WTC11 (cell line): Measurements from ENCODE around the gene ZNF236. TPM values are rescaled to one million over a fixed set of nuclear protein-coding genes. Genes with fewer than 3 reads are reported as not detected.
"Not testable (repeated sequence)": the region's sequence is repeated elsewhere in the genome, so short reads cannot be mapped to it uniquely, and the experiment has no call there.

Source experiments
- ATAC-seq: fragments of 200-7000 bp; cut with Tn5 transposase; 2 replicates; pipeline ENCODE4 v1.10.0; 2021; ENCODE audit warnings: mild to moderate bottlenecking, moderate library complexity
- CTCF ChIA-PET: fragments of 300-600 bp; sonication (Branson Sonifier 250); formaldehyde crosslinking; loops from one replicate; lab custom pipeline; 2021; ENCODE audit warnings: antibody characterized with exemption; lab: Charles Lee
- POLR2A ChIA-PET: fragments of 350-600 bp; sonication (Branson Sonifier 250); formaldehyde crosslinking; loops from one replicate; lab custom pipeline; 2021; ENCODE audit warnings: antibody characterized with exemption; lab: Charles Lee
- DNase-seq: peaks from one replicate; pipeline ENCODE4 v3.0.0; 2021; ENCODE audit warnings: low spot score
- H3K27ac Mint-ChIP-seq: 2 replicates; pipeline ENCODE4 v1.8.0; 2021; ENCODE audit warnings: mixed read lengths
- H3K27me3 Mint-ChIP-seq: 2 replicates; pipeline ENCODE4 v1.8.0; 2021; ENCODE audit warnings: low read depth, mild to moderate bottlenecking, moderate library complexity, mixed read lengths
- H3K36me3 Mint-ChIP-seq: 2 replicates; pipeline ENCODE4 v1.8.0; 2021; ENCODE audit warnings: mixed read lengths
- H3K4me1 Mint-ChIP-seq: 2 replicates; pipeline ENCODE4 v1.8.0; 2022; ENCODE audit warnings: mixed read lengths
- H3K4me3 Mint-ChIP-seq: 2 replicates; pipeline ENCODE4 v1.8.0; 2021; ENCODE audit warnings: mild to moderate bottlenecking, moderate library complexity, mixed read lengths
- H3K9me3 Mint-ChIP-seq: 2 replicates; pipeline ENCODE4 v1.8.0; 2021; ENCODE audit warnings: mixed read lengths
- ATF6 ChIP-seq: sonication (generic); formaldehyde crosslinking; IDR thresholded peaks from 2 replicates; pipeline ENCODE4 v1.8.1; 2023; ENCODE audit warnings: mild to moderate bottlenecking, missing genetic modification reagents
- CBFB ChIP-seq: sonication (generic); formaldehyde crosslinking; IDR thresholded peaks from 2 replicates; pipeline ENCODE4 v1.8.1; 2022; ENCODE audit warnings: mild to moderate bottlenecking, low read depth, missing genetic modification reagents
- E2F1 ChIP-seq: sonication (generic); formaldehyde crosslinking; IDR thresholded peaks from 2 replicates; pipeline ENCODE4 v1.8.0; 2022; ENCODE audit warnings: mild to moderate bottlenecking, missing genetic modification reagents
- E2F4 ChIP-seq: sonication (generic); formaldehyde crosslinking; IDR thresholded peaks from 2 replicates; pipeline ENCODE4 v1.8.1; 2022; ENCODE audit warnings: low read depth, mild to moderate bottlenecking, moderate library complexity, missing genetic modification reagents, borderline replicate concordance
- ETV6 ChIP-seq: sonication (generic); formaldehyde crosslinking; IDR thresholded peaks from 2 replicates; pipeline ENCODE4 v1.8.1; 2022; ENCODE audit warnings: mild to moderate bottlenecking, missing genetic modification reagents
- FOXK1 ChIP-seq: sonication (generic); formaldehyde crosslinking; IDR thresholded peaks from 2 replicates; pipeline ENCODE4 v1.8.0; 2022; ENCODE audit warnings: mild to moderate bottlenecking, moderate library complexity, missing genetic modification reagents
- FOXP4 ChIP-seq: sonication (generic); formaldehyde crosslinking; IDR thresholded peaks from 2 replicates; pipeline ENCODE4 v1.8.0; 2022; ENCODE audit warnings: mild to moderate bottlenecking, missing genetic modification reagents
- HMGXB4 ChIP-seq: sonication (generic); formaldehyde crosslinking; IDR thresholded peaks from 2 replicates; pipeline ENCODE4 v1.8.1; 2023; ENCODE audit warnings: mild to moderate bottlenecking, moderate library complexity, missing genetic modification reagents
- MAX ChIP-seq: sonication (generic); formaldehyde crosslinking; IDR thresholded peaks from 2 replicates; pipeline ENCODE4 v1.8.0; 2022; ENCODE audit warnings: mild to moderate bottlenecking, missing genetic modification reagents
- NFATC4 ChIP-seq: fragments of 250-450 bp; sonication (Bioruptor Pico); IDR thresholded peaks from 2 replicates; pipeline ENCODE4 v1.9.0; 2021; ENCODE audit warnings: mild to moderate bottlenecking
- NFYB ChIP-seq: sonication (generic); formaldehyde crosslinking; conservative IDR thresholded peaks from 2 replicates; pipeline ENCODE4 v1.8.0; 2022; ENCODE audit warnings: low read depth, missing genetic modification reagents
- SP1 ChIP-seq: sonication (generic); formaldehyde crosslinking; conservative IDR thresholded peaks from 2 replicates; pipeline ENCODE4 v1.8.1; 2022; ENCODE audit warnings: missing genetic modification reagents
- TEAD1 ChIP-seq: sonication (generic); formaldehyde crosslinking; IDR thresholded peaks from 2 replicates; pipeline ENCODE4 v1.8.0; 2022; ENCODE audit warnings: mild to moderate bottlenecking, missing genetic modification reagents
- ZBTB21 ChIP-seq: sonication (generic); formaldehyde crosslinking; IDR thresholded peaks from 2 replicates; pipeline ENCODE4 v1.8.1; 2023; ENCODE audit warnings: mild to moderate bottlenecking, missing genetic modification reagents, borderline replicate concordance
- total RNA-seq: library from RNA; stranded (reverse); gene quantifications from 3 replicates; pipeline ENCODE4 v1.2.3, GENCODE V29; 2021

ZNF236 gene
- total RNA-seq, 1 experiment from 2014 or later = 19.9 TPM

- DNase-seq = peak; percentile 67
- Mint-ChIP-seq H3K4me1 (peaks cover 22% of the 10 kb centered on the region), H3K36me3 (peaks cover 28% of the 10 kb centered on the region)
- not testable (repeated sequence) for H3K27me3 Mint-ChIP-seq, H3K9me3 Mint-ChIP-seq
- CTCF ChIA-PET = interaction anchor here (2.9 kb wide), 1 partner anchor 42 kb away, joined by 15 read pairs; no protein-coding TSS in a partner anchor
- TF ChIP-seq SP1 (CRISPR knock-in tag) = 0 out of 2 replicates have a peak, but pooled peaks have one; percentile 22
- TF ChIP-seq TEAD1 (CRISPR knock-in tag) = peak; percentile 25; the same call in 1 of the 2 replicates
- TF ChIP-seq, all 79 proteins: peak for 2; not testable (repeated sequence) for 77
- H3K4me3 Mint-ChIP-seq, H3K27ac Mint-ChIP-seq, POLR2A ChIA-PET: not testable (repeated sequence)
- ATAC-seq = peak; percentile 33
Observed at GRCh38 chr18:76965555-76966151, 143.3 kb downstream of the ZNF236 start.

- not testable (repeated sequence) for DNase-seq, H3K9me3 Mint-ChIP-seq, H3K4me3 Mint-ChIP-seq, ATAC-seq, H3K27ac Mint-ChIP-seq, H3K27me3 Mint-ChIP-seq
- Mint-ChIP-seq H3K36me3 (peaks cover 14% of the 10 kb centered on the region), H3K4me1 (peaks cover 35% of the 10 kb centered on the region)
- ChIA-PET POLR2A (interaction anchor here (1.4 kb wide), 1 partner anchor 9 kb away, joined by 3 read pairs; no protein-coding TSS in a partner anchor), CTCF (interaction anchor here (0.9 to 2.5 kb wide), 7 partner anchors 11 to 244 kb away, joined by 3 to 17 read pairs (median 3); no protein-coding TSS in a partner anchor)
Observed at GRCh38 chr18:76967299-76967698, 144.9 kb downstream of the ZNF236 start.

- TF ChIP-seq CBFB (CRISPR knock-in tag) = no peak
- no peak for TF ChIP-seq E2F4
- no peak for TF ChIP-seq ATF6 (CRISPR knock-in tag)
- TF ChIP-seq E2F1 = no peak
- 0 out of 2 replicates have a peak, but pooled peaks have one; percentile 22 for TF ChIP-seq ETV6 (CRISPR knock-in tag)
- TF ChIP-seq NFYB (CRISPR knock-in tag) = no peak
- TF ChIP-seq NFATC4 (CRISPR knock-in tag) = no peak
- TF ChIP-seq MAX (CRISPR knock-in tag) = no peak
- TF ChIP-seq FOXK1 (CRISPR knock-in tag) = 0 out of 2 replicates have a peak, but pooled peaks have one; percentile 27
- TF ChIP-seq ZBTB21 (CRISPR knock-in tag) = peak; percentile 13; the same call in 1 of the 2 replicates
- TF ChIP-seq HMGXB4 (CRISPR knock-in tag) = no peak
- 0 out of 2 replicates have a peak, but pooled peaks have one; percentile 40 for TF ChIP-seq FOXP4
- no peak overlapping the region for H3K27ac Mint-ChIP-seq
- ATAC-seq = peak; percentile 99
- no peaks in the 10 kb centered on the region for H3K9me3 Mint-ChIP-seq
- H3K27me3 Mint-ChIP-seq = no peaks in the 10 kb centered on the region
- H3K4me1 Mint-ChIP-seq = peaks cover 38% of the 10 kb centered on the region
- POLR2A ChIA-PET = interaction anchor here (1.4 kb wide), 1 partner anchor 9 kb away, joined by 3 read pairs; no protein-coding TSS in a partner anchor
- peak; percentile 79 for DNase-seq
- CTCF ChIA-PET = interaction anchor here (0.9 to 2.5 kb wide), 9 partner anchors 10 to 244 kb away, joined by 3 to 17 read pairs (median 3); no protein-coding TSS in a partner anchor
- no peak overlapping the region for H3K4me3 Mint-ChIP-seq
- H3K36me3 Mint-ChIP-seq = peaks cover 8% of the 10 kb centered on the region
Observed at GRCh38 chr18:76967721-76968472, 145.5 kb downstream of the ZNF236 start.
